Fibroblast of lung (primary cell): ENCODE results near the gene CNOT2.

Experiments
- CTCF ChIP-seq, 2 donors: IDR thresholded peaks in 1 of 2; conservative IDR thresholded peaks in 1 of 2; 1 replicate in 1 of 2; 2 replicates in 1 of 2; pipeline ENCODE4 v1.5.1; 2011 to 2012; ENCODE audit warnings: low read length in 2 of 2, control low read depth in 1 of 2, inconsistent platforms in 1 of 2, low read depth in 1 of 2, mild to moderate bottlenecking in 1 of 2
- EZH2 ChIP-seq: IDR thresholded peaks from 2 replicates; pipeline ENCODE4 v1.5.1; 2012; ENCODE audit warnings: low read length, control low read depth, mild to moderate bottlenecking; ENCODE audit errors: missing control alignments

- TF ChIP-seq CTCF (conservative IDR thresholded peaks at IDR 0.05 in 1 of 2, IDR thresholded peaks at IDR 0.05 in 1 of 2; ENCODE audit: low read depth in 1 of 2, low read length in 2 of 2): no peak
- TF ChIP-seq EZH2: no peak
Measured at GRCh38 chr12:70242695-70243509, at the start of gene CNOT2.
